ENCODE results near the gene SLC10A7.

DNA sequence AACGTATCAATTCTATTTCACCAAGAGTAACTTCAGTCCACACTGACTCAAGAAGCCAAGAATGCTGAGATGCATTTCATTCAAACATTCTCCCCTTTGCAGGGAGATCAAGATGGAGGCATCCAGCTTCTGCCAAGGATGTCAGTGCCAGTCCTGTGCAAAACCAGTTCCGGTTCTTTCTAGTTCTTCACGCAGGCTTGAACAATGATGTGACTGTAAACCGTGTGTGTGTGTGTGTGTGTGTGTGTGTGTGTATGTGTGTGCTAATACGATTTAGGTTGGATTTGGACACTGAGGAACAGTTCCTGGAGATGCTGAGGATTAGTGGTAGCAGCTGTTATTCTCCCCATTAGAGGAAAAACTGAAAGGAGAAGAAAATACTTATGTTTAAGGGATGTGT, 307.5 kb downstream of the SLC10A7 start, which contains the start of gene REELD1:
- TF ChIP-seq CTCF (conservative IDR thresholded peaks at IDR 0.05 in 1 of 2, IDR thresholded peaks at IDR 0.05 in 1 of 2; ENCODE audit: low read depth in 1 of 2, low read length in 2 of 2) (no peak), EZH2 (IDR thresholded peaks at IDR 0.05; ENCODE audit: low read length, missing control alignments) (no peak)
